IMR-90 (cell line): ENCODE data around the gene GNAT1. TPM values are rescaled to one million over a fixed set of nuclear protein-coding genes. Genes with fewer than 3 reads are reported as not detected.

ENCODE experiments used
- ATAC-seq: fragments of 200-7000 bp; cut with Tn5 transposase; 2 replicates; pipeline ENCODE4 v1.9.1; 2020; ENCODE audit warnings: low read depth, mild to moderate bottlenecking, moderate library complexity
- BruUV-seq: library from RNA; stranded (reverse); fragments of 400-500 nt; replicated peaks from 2 replicates; lab custom pipeline; 2021; lab: Mats Ljungman, UMichigan
- CTCF ChIA-PET: fragments of 300-600 bp; formaldehyde crosslinking; extraction: SDS; loops from one replicate; lab custom pipeline; 2021; ENCODE audit warnings: antibody characterized with exemption; lab: Yijun Ruan, JAX
- POLR2A ChIA-PET: fragments of 300-600 bp; sonication (Branson Sonifier 250); formaldehyde crosslinking; loops from one replicate; lab custom pipeline; 2022; ENCODE audit warnings: antibody characterized with exemption; ENCODE audit not compliant: unreplicated experiment; lab: Charles Lee
- DNase-seq: peaks from one replicate; pipeline ENCODE4 v3.0.0; 2013
- H2AFZ ChIP-seq: replicated peaks from 2 replicates; pipeline ENCODE3; 2013; ENCODE audit warnings: low read length, mild to moderate bottlenecking; ENCODE audit not compliant: poor library complexity
- H2AK5ac ChIP-seq: 2 replicates; pipeline ENCODE4 v1.6.1; 2013; ENCODE audit warnings: low read depth, low read length, inconsistent platforms
- H2AK9ac ChIP-seq: replicated peaks from 2 replicates; pipeline ENCODE3; 2013; ENCODE audit warnings: mild to moderate bottlenecking, low read depth, low read length, moderate library complexity; ENCODE audit not compliant: poor library complexity
- H2BK120ac ChIP-seq: 2 replicates; pipeline ENCODE4 v1.6.1; 2013; ENCODE audit warnings: low read depth, low read length, inconsistent platforms
- H2BK15ac ChIP-seq: 3 replicates; pipeline ENCODE4 v1.6.1; 2013; ENCODE audit warnings: low read depth, low read length, inconsistent platforms
- H2BK20ac ChIP-seq: 2 replicates; pipeline ENCODE4 v1.6.1; 2013; ENCODE audit warnings: low read depth, mild to moderate bottlenecking, inconsistent platforms, low read length, moderate library complexity
- H2BK5ac ChIP-seq: 2 replicates; pipeline ENCODE4 v1.6.1; 2013; ENCODE audit warnings: mild to moderate bottlenecking, low read depth, low read length, inconsistent platforms; ENCODE audit not compliant: poor library complexity, severe bottlenecking
- H3K14ac ChIP-seq: replicated peaks from 2 replicates; pipeline ENCODE4 v1.6.1; 2013; ENCODE audit warnings: low read depth, low read length, inconsistent platforms
- H3K18ac ChIP-seq: 2 replicates; pipeline ENCODE4 v1.6.1; 2013; ENCODE audit warnings: low read depth, low read length, control low read depth
- H3K23ac ChIP-seq: 2 replicates; pipeline ENCODE4 v1.6.1; 2013; ENCODE audit warnings: low read depth, low read length, inconsistent platforms
- H3K27ac ChIP-seq: 2 replicates; pipeline ENCODE4 v1.5.1; 2013; ENCODE audit warnings: mild to moderate bottlenecking, control low read depth, low read length; ENCODE audit not compliant: insufficient read depth
- H3K27me3 ChIP-seq: 2 replicates; pipeline ENCODE4 v1.6.1; 2013; ENCODE audit warnings: low read length; ENCODE audit not compliant: control insufficient read depth, insufficient read depth
- H3K36me3 ChIP-seq: 2 replicates; pipeline ENCODE4 v1.6.1; 2013; ENCODE audit warnings: low read length, mixed read lengths; ENCODE audit not compliant: control insufficient read depth, insufficient read depth
- H3K4ac ChIP-seq: 2 replicates; pipeline ENCODE4 v1.6.1; 2013; ENCODE audit warnings: low read depth, low read length, inconsistent platforms
- H3K4me1 ChIP-seq: 2 replicates; pipeline ENCODE4 v1.6.1; 2013; ENCODE audit warnings: low read length, mixed read lengths; ENCODE audit not compliant: control insufficient read depth, insufficient read depth
- H3K4me2 ChIP-seq: 2 replicates; pipeline ENCODE4 v1.6.1; 2013; ENCODE audit warnings: low read depth, mild to moderate bottlenecking, control low read depth, low read length, moderate library complexity
- H3K4me3 ChIP-seq: 2 replicates; pipeline ENCODE4 v1.5.1; 2013; ENCODE audit warnings: low read depth, mild to moderate bottlenecking, control low read depth, low read length, moderate library complexity; ENCODE audit not compliant: insufficient read depth
- H3K56ac ChIP-seq: 2 replicates; pipeline ENCODE4 v1.6.1; 2013; ENCODE audit warnings: low read length, inconsistent platforms; ENCODE audit not compliant: insufficient read depth; ENCODE audit errors: extremely low read depth
- H3K79me1 ChIP-seq, 2 experiments: 2 replicates each; pipeline ENCODE4 v1.6.1; 2013; ENCODE audit warnings: low read length in 2 of 2, inconsistent platforms in 1 of 2, low read depth in 1 of 2
- H3K9ac ChIP-seq: 2 replicates; pipeline ENCODE4 v1.6.1; 2013; ENCODE audit warnings: low read depth, low read length, control low read depth
- H3K9me1 ChIP-seq: 2 replicates; pipeline ENCODE4 v1.6.1; 2013; ENCODE audit warnings: low read length, inconsistent platforms; ENCODE audit not compliant: insufficient read depth
- H3K9me3 ChIP-seq: 2 replicates; pipeline ENCODE4 v1.6.1; 2013; ENCODE audit warnings: low read length; ENCODE audit not compliant: control insufficient read depth, insufficient read depth
- H4K20me1 ChIP-seq: 2 replicates; pipeline ENCODE4 v1.6.1; 2013; ENCODE audit warnings: low read length, inconsistent platforms; ENCODE audit not compliant: insufficient read depth
- H4K5ac ChIP-seq: 2 replicates; pipeline ENCODE4 v1.6.1; 2013; ENCODE audit warnings: mild to moderate bottlenecking, low read depth, low read length, control low read depth
- H4K8ac ChIP-seq, 2 experiments: 2 replicates each; pipeline ENCODE4 v1.6.1; 2013; ENCODE audit warnings: low read depth in 2 of 2, low read length in 2 of 2, control low read depth in 1 of 2, inconsistent platforms in 1 of 2
- H4K91ac ChIP-seq: 2 replicates; pipeline ENCODE4 v1.6.1; 2013; ENCODE audit warnings: low read depth, low read length, inconsistent platforms; ENCODE audit not compliant: insufficient read depth
- BHLHE40 ChIP-seq: fragments of 150-350 bp; IDR thresholded peaks from 2 replicates; pipeline ENCODE4 v1.6.1; 2016; ENCODE audit warnings: mild to moderate bottlenecking, low read depth, low read length
- CEBPB ChIP-seq: IDR thresholded peaks from 2 replicates; pipeline ENCODE4 v1.6.1; 2012; ENCODE audit warnings: low read depth, low read length, improper control_type of control experiment
- FOS ChIP-seq: fragments of 150-350 bp; IDR thresholded peaks from 2 replicates; pipeline ENCODE4 v1.6.1; 2016; ENCODE audit warnings: low read depth, low read length
- MAFK ChIP-seq: IDR thresholded peaks from 2 replicates; pipeline ENCODE4 v1.6.1; 2012; ENCODE audit warnings: low read depth, low read length, improper control_type of control experiment
- MAZ ChIP-seq: IDR thresholded peaks from 2 replicates; pipeline ENCODE4 v1.6.1; 2012; ENCODE audit warnings: low read depth, mild to moderate bottlenecking, low read length, improper control_type of control experiment, moderate library complexity, borderline replicate concordance
- MXI1 ChIP-seq: IDR thresholded peaks from 2 replicates; pipeline ENCODE4 v1.6.1; 2012; ENCODE audit warnings: low read depth, mild to moderate bottlenecking, low read length, moderate library complexity, borderline replicate concordance
- NFE2L2 ChIP-seq: fragments of 150-350 bp; IDR thresholded peaks from 2 replicates; pipeline ENCODE4 v1.6.1; 2016; ENCODE audit warnings: low read depth, mild to moderate bottlenecking, low read length
- POLR2A ChIP-seq: IDR thresholded peaks from 2 replicates; pipeline ENCODE4 v1.6.1; 2012; ENCODE audit warnings: mild to moderate bottlenecking, low read depth, low read length
- RAD21 ChIP-seq: IDR thresholded peaks from 2 replicates; pipeline ENCODE4 v1.6.1; 2012; ENCODE audit warnings: low read length, improper control_type of control experiment
- RCOR1 ChIP-seq: IDR thresholded peaks from 2 replicates; pipeline ENCODE4 v1.6.1; 2012; ENCODE audit warnings: mild to moderate bottlenecking, low read length, improper control_type of control experiment; ENCODE audit not compliant: insufficient replicate concordance
- SMC3 ChIP-seq: fragments of 150-350 bp; IDR thresholded peaks from 2 replicates; pipeline ENCODE4 v1.6.1; 2016; ENCODE audit warnings: low read depth, mild to moderate bottlenecking, antibody characterized with exemption, low read length, moderate library complexity
- WGBS, 2 experiments: methylation state at CpG; one replicate each; pipeline versions ENCODE4 v1.1.5 to v1.1.7; 2013; ENCODE audit warnings: missing lambda C conversion rate in 2 of 2; ENCODE audit not compliant: insufficient read length in 1 of 2; ENCODE audit errors: extremely low coverage in 2 of 2; 5-methylcytosine and 5-hydroxymethylcytosine counted together
- dilution Hi-C: fragments of 300-500 bp; cut with HindIII; formaldehyde crosslinking; loops from one replicate; pipeline ENCODE4 v1.14.3; 2018; ENCODE audit warnings: low sequenced_read_pairs; ENCODE audit not compliant: unreplicated experiment
- in situ Hi-C: fragments of 300-500 bp; cut with MboI; formaldehyde crosslinking; loops from 3 replicates; pipeline ENCODE4 v1.14.3; 2019; ENCODE audit warnings: low sequenced_read_pairs, inconsistent platforms, mixed read lengths
- intact Hi-C: fragments of 100-400 bp; cut with micrococcal nuclease; formaldehyde crosslinking; loops from 2 replicates; pipeline ENCODE4 v1.10.0; 2022
- polyA plus RNA-seq, 3 experiments: library from polyadenylated mRNA; depleted of rRNA; stranded (reverse); fragments of >200 nt; gene quantifications; 2 replicates each; pipeline ENCODE4 v1.2.3, GENCODE V29; 2012; ENCODE audit warnings: low replicate concordance in 1 of 3
- total RNA-seq: library from RNA; depleted of rRNA; stranded (reverse); fragments of >200 nt; gene quantifications from 2 replicates; pipeline ENCODE4 v1.2.3, GENCODE V29; 2012
- TF ChIP-seq, protein P1 (sequence below): fragments of 150-350 bp; IDR thresholded peaks from 2 replicates; pipeline ENCODE4 v1.6.1; 2016; ENCODE audit warnings: low read depth, mild to moderate bottlenecking, low read length, moderate library complexity, borderline replicate concordance

Gene GNAT1
- total and polyA plus RNA-seq, 2 of the 4 experiments (the other 2 are of a cell fraction): not detected

DNA sequence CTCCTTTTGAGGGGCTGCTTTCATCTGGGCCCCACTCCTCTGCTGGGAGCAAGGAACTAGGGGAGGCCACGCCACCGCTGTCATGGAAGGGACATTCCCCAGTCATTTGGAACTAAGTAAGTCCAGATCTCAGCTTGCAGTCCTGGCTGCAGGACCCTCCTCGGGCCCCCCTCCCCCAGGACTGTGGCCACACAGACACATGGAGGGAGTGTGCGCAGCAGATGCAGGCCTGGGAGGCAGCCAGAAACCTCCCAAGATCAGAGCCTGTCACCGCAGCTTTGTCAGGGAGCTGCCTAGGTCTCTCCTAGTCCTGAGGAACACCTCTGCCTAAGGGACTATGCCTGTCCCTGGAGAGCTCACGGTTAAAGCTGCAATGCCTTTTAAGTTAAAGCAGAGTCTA is 43.5 kb upstream of the GNAT1 start:
- dilution Hi-C loops: no loop called here

More for the DNA sequence above, 43.5 kb upstream of the GNAT1 start:
- H3K9me1 ChIP-seq: peaks cover 10% of the 10 kb centered on the region
- H3K36me3 ChIP-seq: no peaks in the 10 kb centered on the region
- no peak overlapping the region; the same call in 1 of the 2 replicates for H2AK5ac ChIP-seq
- intact Hi-C loops: no loop called here
- ATAC-seq (peak; percentile 55), DNase-seq (peak; percentile 37)
- peak overlapping the region; percentile 11 for H2AK9ac ChIP-seq
- no peak overlapping the region for H3K18ac ChIP-seq
- no peak overlapping the region for H3K4me2 ChIP-seq
- 40% methylated on average over 2 of the region's 6 CpGs; no CpG with 5 or more reads in 1 of the 2 experiments for WGBS, 2 experiments
- H3K23ac ChIP-seq: no peak overlapping the region
- no peak overlapping the region for H3K4me3 ChIP-seq
- no peaks in the 10 kb centered on the region for H4K20me1 ChIP-seq
- no peak overlapping the region for H2AFZ ChIP-seq
- H2BK120ac ChIP-seq: no peak overlapping the region
- H4K8ac ChIP-seq: no peak overlapping the region
- H4K5ac ChIP-seq: no peak overlapping the region
- CTCF ChIA-PET: no interaction called here
- no peaks in the 10 kb centered on the region for H3K79me1 ChIP-seq
- in situ Hi-C loops: no loop called here
- no peak overlapping the region for H3K27ac ChIP-seq
- H3K9me3 ChIP-seq: no peaks in the 10 kb centered on the region
- H3K9ac ChIP-seq: no peak overlapping the region
- peaks cover 8% of the 10 kb centered on the region for H3K4me1 ChIP-seq
- POLR2A ChIA-PET: interaction anchor here (0.6 kb wide), 1 partner anchor 41 kb away, joined by 10 read pairs; no protein-coding TSS in a partner anchor
- H2BK5ac ChIP-seq: no peak overlapping the region
- BruUV-seq: no TSS peak
- TF ChIP-seq, protein P1, sequence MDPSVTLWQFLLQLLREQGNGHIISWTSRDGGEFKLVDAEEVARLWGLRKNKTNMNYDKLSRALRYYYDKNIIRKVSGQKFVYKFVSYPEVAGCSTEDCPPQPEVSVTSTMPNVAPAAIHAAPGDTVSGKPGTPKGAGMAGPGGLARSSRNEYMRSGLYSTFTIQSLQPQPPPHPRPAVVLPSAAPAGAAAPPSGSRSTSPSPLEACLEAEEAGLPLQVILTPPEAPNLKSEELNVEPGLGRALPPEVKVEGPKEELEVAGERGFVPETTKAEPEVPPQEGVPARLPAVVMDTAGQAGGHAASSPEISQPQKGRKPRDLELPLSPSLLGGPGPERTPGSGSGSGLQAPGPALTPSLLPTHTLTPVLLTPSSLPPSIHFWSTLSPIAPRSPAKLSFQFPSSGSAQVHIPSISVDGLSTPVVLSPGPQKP: no peak
- no peak for TF ChIP-seq POLR2A
- TF ChIP-seq MXI1: no peak
- TF ChIP-seq RAD21: no peak
- no peak for TF ChIP-seq MAFK
- no peak for TF ChIP-seq SMC3
- TF ChIP-seq FOS: no peak
- TF ChIP-seq RCOR1: no peak
- TF ChIP-seq MAZ: no peak
- no peak for TF ChIP-seq BHLHE40
- TF ChIP-seq CEBPB: no peak
- TF ChIP-seq NFE2L2: no peak
- no peak overlapping the region for H2BK15ac ChIP-seq
- no peak overlapping the region for H3K14ac ChIP-seq
- no peak overlapping the region for H3K4ac ChIP-seq
- H3K56ac ChIP-seq: no peak overlapping the region
- H4K91ac ChIP-seq: no peak overlapping the region; the same call in 1 of the 2 replicates
- H2BK20ac ChIP-seq: no peak overlapping the region
- no peaks in the 10 kb centered on the region for H3K27me3 ChIP-seq
